Coronary artery (tissue), 2 donors: ENCODE results near the gene MAN1A2.

Experiments used
- DNase-seq: peaks from one replicate; pipeline ENCODE4 v3.0.0-alpha.2; 2017; ENCODE audit warnings: low spot score
- H3K27ac ChIP-seq, 2 donors: fragments of 200-600 bp; sonication (generic); one replicate each; pipeline ENCODE4 v1.5.1; 2016 to 2019
- H3K4me3 ChIP-seq: fragments of 200-600 bp; sonication (generic); 2 replicates; pipeline ENCODE4 v1.5.1; 2016; ENCODE audit warnings: mild to moderate bottlenecking, moderate library complexity
- CTCF ChIP-seq: fragments of 200-600 bp; sonication (generic); IDR thresholded peaks from one replicate; pipeline ENCODE4 v1.5.1; 2019; ENCODE audit warnings: antibody characterized with exemption

MAN1A2 gene

DNA sequence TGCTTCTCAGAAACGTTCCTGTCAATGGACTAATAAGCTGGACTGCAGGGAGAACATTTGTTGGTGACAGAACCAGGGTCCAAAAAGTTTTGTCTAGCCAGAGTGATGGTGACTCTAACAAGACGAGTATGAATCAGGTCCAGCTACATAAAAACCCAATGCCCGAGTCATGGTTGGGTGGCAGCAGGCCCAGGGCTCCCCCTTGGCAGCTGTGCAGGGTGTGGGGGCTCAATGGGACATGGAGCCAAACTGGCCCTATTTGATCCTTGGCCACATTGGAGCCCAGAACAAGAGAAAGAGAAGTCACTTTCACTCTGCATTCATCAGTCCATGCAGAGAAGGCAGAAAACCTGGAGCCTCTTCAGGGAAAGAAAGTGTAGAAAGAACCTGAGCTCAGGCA is 200.7 kb downstream of the MAN1A2 start:
- DNase-seq = no peak
- no peak overlapping the region for H3K27ac ChIP-seq
- no peak for TF ChIP-seq CTCF
- H3K4me3 ChIP-seq = no peak overlapping the region

DNA sequence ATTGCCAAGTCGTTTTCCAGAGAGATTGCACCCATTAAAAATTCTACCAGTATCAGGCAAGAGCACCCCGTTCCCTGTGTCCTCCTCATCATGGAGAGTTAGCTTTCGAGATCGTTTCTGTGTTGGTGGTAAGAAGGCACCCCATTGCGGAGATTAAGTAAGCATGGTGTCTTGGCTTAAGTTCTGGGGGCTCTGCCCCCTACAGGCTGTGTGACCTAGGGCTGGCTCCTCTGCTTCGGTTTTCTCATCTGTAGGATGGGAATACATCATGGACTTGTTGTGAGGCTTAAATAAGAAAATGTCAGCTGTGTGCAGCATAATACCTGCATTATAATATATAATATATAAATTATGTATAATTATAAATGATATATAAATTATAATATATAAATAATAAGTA is 201.8 kb downstream of the MAN1A2 start:
- Histone ChIP-seq H3K4me3 (no peak overlapping the region), H3K27ac (no peak overlapping the region)
- no peak for TF ChIP-seq CTCF
- no peak for DNase-seq

GRCh38 chr1:117569856-117570255 is 202.6 kb downstream of the MAN1A2 start:
- no peak for TF ChIP-seq CTCF
- no peak overlapping the region for H3K27ac ChIP-seq
- H3K4me3 ChIP-seq = no peak overlapping the region
- no peak for DNase-seq

DNA sequence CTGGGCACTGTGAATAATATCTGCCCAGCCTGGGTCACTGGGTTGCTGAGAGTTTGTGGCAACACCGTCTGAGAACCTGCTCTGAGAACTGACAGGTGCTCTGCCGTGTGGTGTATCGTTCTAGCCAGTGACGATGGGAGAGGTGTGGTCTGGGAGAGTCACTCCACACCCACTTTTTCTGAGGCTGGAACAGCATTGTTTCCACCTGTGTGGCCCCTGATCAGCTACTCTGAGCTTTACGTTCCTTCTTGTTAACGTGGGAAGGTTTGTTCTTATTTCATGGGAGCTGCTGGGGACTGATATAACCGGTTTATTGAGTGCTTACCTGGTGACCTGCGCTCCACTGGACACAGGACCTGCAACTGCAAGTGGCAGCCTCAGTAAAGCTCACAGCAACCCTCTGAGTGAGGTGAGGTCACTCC is 203.8 kb downstream of the MAN1A2 start:
- no peak for TF ChIP-seq CTCF
- DNase-seq = no peak
- Histone ChIP-seq H3K4me3 (no peak overlapping the region), H3K27ac (no peak overlapping the region)

DNA sequence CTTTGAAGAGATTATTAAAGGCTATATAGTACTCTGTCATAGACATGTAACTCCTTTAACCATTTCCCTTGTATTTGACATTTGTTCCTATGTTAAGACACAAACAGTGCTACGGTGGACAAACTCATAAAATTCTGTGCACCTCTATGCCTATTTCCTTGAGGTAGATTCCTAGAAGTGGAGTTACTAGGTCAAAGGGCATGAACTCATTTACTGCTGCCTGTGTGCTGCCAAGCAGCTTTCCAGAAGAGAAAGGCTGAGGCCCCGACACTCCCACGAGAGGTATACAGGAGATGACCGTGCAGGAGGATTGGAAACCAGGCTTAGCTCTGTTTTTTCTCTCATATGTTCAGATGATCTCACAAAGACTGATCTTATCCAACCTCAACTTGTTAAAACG is 204.2 kb downstream of the MAN1A2 start:
- DNase-seq = no peak
- TF ChIP-seq CTCF = no peak
- Histone ChIP-seq H3K4me3 (no peak overlapping the region), H3K27ac (no peak overlapping the region)

- TF ChIP-seq CTCF = no peak
- peak; percentile 73 for DNase-seq
- H3K4me3 ChIP-seq = no peak overlapping the region
- no peak overlapping the region for H3K27ac ChIP-seq
These were observed 205.3 kb downstream of the MAN1A2 start for GRCh38 chr1:117572546-117572945.

DNA sequence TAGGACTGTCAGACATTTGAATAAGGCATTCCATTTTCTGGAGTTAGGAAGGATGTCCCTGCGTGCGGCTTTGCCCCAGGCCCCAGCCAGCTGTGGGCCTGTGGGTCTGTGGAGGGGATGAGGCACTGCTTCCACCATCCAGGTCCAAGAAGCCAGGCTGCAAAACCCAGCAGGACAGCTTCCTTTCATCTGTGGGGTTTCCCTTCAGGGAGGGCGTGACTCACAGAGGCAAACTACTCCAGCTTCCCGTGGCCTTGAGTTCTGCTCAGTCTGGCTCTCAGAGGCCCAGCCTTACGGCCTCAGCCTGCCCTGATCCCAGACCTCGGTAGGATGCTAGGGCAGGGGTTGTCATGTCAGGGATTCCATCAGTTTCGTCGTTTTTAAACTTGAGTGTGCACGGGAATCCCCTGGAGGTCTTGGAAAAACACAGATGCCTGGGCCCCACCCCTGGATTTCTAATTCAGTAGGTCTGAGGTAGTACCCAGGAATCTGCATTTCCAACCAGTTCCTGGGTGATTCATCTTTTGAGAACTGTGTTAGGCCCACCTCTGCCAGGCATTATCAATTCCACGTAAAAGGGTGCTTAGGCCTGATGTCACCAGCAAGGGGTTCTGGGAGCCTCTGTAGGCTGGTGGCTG is 206.3 kb downstream of the MAN1A2 start:
- no peak overlapping the region for H3K27ac ChIP-seq
- no peak overlapping the region for H3K4me3 ChIP-seq
- no peak for TF ChIP-seq CTCF
- DNase-seq = no peak
